ENCODE measurements around the gene HOXD10.

The HOXD10 gene

GRCh38 chr2:176123411-176124109, 7.0 kb downstream of the HOXD10 start:
- no peak for DNase-seq

GRCh38 chr2:176124110-176124946, 7.8 kb downstream of the HOXD10 start:
- no peak for DNase-seq

GRCh38 chr2:176124947-176125771, 8.6 kb downstream of the HOXD10 start:
- DNase-seq = no peak

GRCh38 chr2:176125772-176126054, 9.1 kb downstream of the HOXD10 start:
- no peak for DNase-seq

- no peak for DNase-seq
Observed at GRCh38 chr2:176126929-176127773, 10.6 kb downstream of the HOXD10 start.

- DNase-seq = no peak
Observed at GRCh38 chr2:176127774-176128072, 11.1 kb downstream of the HOXD10 start.

- no peak for DNase-seq
Observed at GRCh38 chr2:176128172-176128981, 11.8 kb downstream of the HOXD10 start.

- DNase-seq = no peak
Observed at GRCh38 chr2:176128982-176129796, 12.6 kb downstream of the HOXD10 start, which contains the start of gene HOXD8. TSS of gene HOXD8 (plus strand) at chr2:176129705. CDS start at chr2:176130367, 662 bp downstream.

GRCh38 chr2:176129813-176130146, 13.2 kb downstream of the HOXD10 start:
- no peak for DNase-seq

GRCh38 chr2:176130147-176130956, 13.8 kb downstream of the HOXD10 start:
- no peak for DNase-seq

- DNase-seq = no peak
Observed at GRCh38 chr2:176130957-176131847, 14.6 kb downstream of the HOXD10 start.

GRCh38 chr2:176131848-176132158, 15.2 kb downstream of the HOXD10 start:
- DNase-seq = no peak

- DNase-seq = no peak
Observed at GRCh38 chr2:176132205-176133171, 15.9 kb downstream of the HOXD10 start.

- DNase-seq = no peak
Observed at GRCh38 chr2:176133389-176133788, 16.8 kb downstream of the HOXD10 start.

- no peak for DNase-seq
Observed at GRCh38 chr2:176134035-176134434, 17.5 kb downstream of the HOXD10 start.

GRCh38 chr2:176135035-176135440, 18.5 kb downstream of the HOXD10 start:
- DNase-seq = no peak

GRCh38 chr2:176136374-176137251, 20.0 kb downstream of the HOXD10 start:
- no peak for DNase-seq

Data from GDM1 (cell line).